HCT116 (cell line): ENCODE data around the gene SEC14L6.

Experiments
- ELF1 ChIP-seq: IDR thresholded peaks from 2 replicates; pipeline ENCODE4 v1.6.1; 2012; ENCODE audit warnings: low read depth, borderline replicate concordance
- EZH2 ChIP-seq: fragments of 200-600 bp; sonication (generic); IDR thresholded peaks from 2 replicates; pipeline ENCODE4 v1.6.1; 2017; ENCODE audit warnings: antibody characterized with exemption, mixed run types
- RAD21 ChIP-seq: IDR thresholded peaks from 2 replicates; pipeline ENCODE4 v1.6.1; 2012; ENCODE audit warnings: low read depth, mild to moderate bottlenecking

- TF ChIP-seq EZH2 (no peak), RAD21 (no peak), ELF1 (no peak)
Observed at GRCh38 chr22:30472994-30473720, 73.4 kb downstream of the SEC14L6 start.
